ENCODE measurements around the gene CHAF1B.

GRCh38 chr21:36395353-36396111 is 10.3 kb downstream of the CHAF1B start:
- TF ChIP-seq POLR2A (IDR thresholded peaks at IDR 0.05; ENCODE audit: low read depth, low read length) (no peak), POLR2AphosphoS5 (IDR thresholded peaks at IDR 0.05; ENCODE audit: low read depth, low read length) (no peak), TAF1 (IDR thresholded peaks at IDR 0.05; ENCODE audit: borderline replicate concordance, low read depth, low read length) (no peak)

Measured in GM12892 (cell line).